Adipocyte (in vitro differentiated cells): ENCODE results near the gene UVRAG.

Experiments
- DNase-seq: peaks from one replicate; pipeline ENCODE4 v3.0.0-alpha.2; 2015; ENCODE audit warnings: low read depth
- H3K27me3 ChIP-seq: replicated peaks from 2 replicates; pipeline ENCODE4 v1.7.0; 2013; ENCODE audit warnings: mild to moderate bottlenecking, low read length, moderate library complexity; ENCODE audit not compliant: control insufficient read depth, insufficient read depth
- H3K36me3 ChIP-seq: 2 replicates; pipeline ENCODE4 v1.7.0; 2013; ENCODE audit warnings: low read length, mild to moderate bottlenecking, moderate library complexity; ENCODE audit not compliant: control insufficient read depth, insufficient read depth, severe bottlenecking
- H3K4me1 ChIP-seq: 2 replicates; pipeline ENCODE4 v1.7.0; 2013; ENCODE audit warnings: mild to moderate bottlenecking, low read length, moderate library complexity; ENCODE audit not compliant: control insufficient read depth, insufficient read depth
- H3K4me3 ChIP-seq: 2 replicates; pipeline ENCODE4 v1.7.0; 2013; ENCODE audit warnings: mild to moderate bottlenecking, low read length, moderate library complexity
- H3K9ac ChIP-seq: 2 replicates; pipeline ENCODE4 v1.7.0; 2013; ENCODE audit warnings: mild to moderate bottlenecking, low read length, moderate library complexity
- H3K9me3 ChIP-seq: 2 replicates; pipeline ENCODE4 v1.7.0; 2013; ENCODE audit warnings: mild to moderate bottlenecking, low read length, moderate library complexity; ENCODE audit not compliant: control insufficient read depth

Gene UVRAG

DNA sequence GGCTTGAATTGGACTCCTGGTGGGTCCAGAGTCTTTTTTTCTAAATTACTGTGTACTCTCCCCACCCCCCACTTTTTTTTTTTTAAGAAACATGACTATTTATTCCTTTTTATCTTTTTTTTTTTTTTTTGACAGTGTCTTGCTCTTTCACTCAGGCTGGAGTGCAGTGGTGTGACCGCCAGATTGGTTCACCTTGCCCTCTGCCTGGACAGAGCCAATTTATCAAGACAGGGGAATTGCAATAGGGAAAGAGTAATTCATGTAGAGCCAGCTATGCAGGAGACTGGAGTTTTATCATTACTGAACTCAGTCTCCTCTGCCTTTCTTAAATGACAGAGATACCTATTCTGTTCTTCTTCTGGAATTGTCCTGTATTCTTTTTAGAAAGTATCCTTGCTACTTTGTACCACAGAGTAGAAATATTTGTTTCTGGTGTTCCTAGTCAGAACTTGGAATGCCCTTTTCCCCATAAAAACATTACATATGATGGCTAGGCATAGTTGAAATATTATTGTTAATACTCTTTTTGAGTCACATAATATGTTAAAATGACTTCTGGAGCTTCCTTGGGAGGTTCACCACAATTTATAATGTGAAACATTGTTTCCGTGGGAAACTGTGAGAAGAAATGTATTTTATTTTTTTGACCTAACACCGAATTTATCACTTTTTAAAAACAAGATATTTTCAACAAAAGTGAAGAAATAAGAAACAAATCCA is 95.6 kb downstream of the UVRAG start:
- no peak for DNase-seq
- no peak overlapping the region for H3K4me3 ChIP-seq
- H3K9me3 ChIP-seq: no peaks in the 10 kb centered on the region
- H3K36me3 ChIP-seq: peaks cover 14% of the 10 kb centered on the region
- H3K27me3 ChIP-seq: no peaks in the 10 kb centered on the region
- no peak overlapping the region for H3K9ac ChIP-seq
- H3K4me1 ChIP-seq: peaks cover 7% of the 10 kb centered on the region

DNA sequence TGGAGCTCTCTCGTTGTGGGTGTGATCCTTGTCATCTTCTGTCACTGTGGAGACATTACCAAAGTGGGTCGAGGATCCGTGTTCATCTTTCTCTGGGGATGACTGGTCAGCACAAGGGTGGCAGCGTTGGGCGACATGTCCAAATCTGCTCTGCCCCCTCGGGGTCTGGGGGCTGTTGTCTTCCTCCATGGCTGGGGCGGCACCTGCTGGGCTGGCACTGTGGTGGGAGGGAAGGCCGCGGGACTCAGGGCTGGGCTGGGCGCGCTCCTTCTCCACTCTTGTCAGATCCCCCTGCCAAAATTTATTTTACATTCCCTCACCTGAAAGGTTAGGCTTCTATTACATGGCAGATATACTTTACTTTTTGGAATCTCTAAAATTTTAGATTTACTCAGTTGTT is 96.4 kb downstream of the UVRAG start:
- no peak overlapping the region for H3K9ac ChIP-seq
- no peaks in the 10 kb centered on the region for H3K27me3 ChIP-seq
- no peak overlapping the region for H3K4me3 ChIP-seq
- H3K4me1 ChIP-seq: peaks cover 7% of the 10 kb centered on the region
- no peak for DNase-seq
- H3K9me3 ChIP-seq: no peaks in the 10 kb centered on the region
- peaks cover 14% of the 10 kb centered on the region for H3K36me3 ChIP-seq

DNA sequence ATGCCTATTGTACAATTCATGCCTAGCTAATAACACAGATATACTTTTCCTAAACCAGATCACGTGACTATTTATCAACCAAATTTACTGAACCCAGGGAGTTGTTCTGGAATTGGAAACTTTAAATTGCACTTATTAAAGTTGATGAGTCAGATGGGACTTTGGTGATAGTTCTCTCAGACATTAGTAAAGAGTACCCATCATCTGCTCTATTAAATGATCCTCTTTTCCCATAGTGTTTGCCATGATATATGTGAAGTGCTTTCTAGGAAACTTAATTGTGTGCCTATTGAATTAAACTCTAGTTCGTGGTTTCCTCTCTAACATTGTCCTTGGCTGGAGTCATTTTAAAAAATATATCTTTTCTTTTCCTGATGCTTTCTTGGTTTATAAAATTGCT is 99.0 kb downstream of the UVRAG start:
- peaks cover 16% of the 10 kb centered on the region for H3K4me1 ChIP-seq
- no peak overlapping the region for H3K9ac ChIP-seq
- H3K4me3 ChIP-seq: no peak overlapping the region
- H3K36me3 ChIP-seq: peaks cover 14% of the 10 kb centered on the region
- no peaks in the 10 kb centered on the region for H3K27me3 ChIP-seq
- no peaks in the 10 kb centered on the region for H3K9me3 ChIP-seq
- DNase-seq: no peak

DNA sequence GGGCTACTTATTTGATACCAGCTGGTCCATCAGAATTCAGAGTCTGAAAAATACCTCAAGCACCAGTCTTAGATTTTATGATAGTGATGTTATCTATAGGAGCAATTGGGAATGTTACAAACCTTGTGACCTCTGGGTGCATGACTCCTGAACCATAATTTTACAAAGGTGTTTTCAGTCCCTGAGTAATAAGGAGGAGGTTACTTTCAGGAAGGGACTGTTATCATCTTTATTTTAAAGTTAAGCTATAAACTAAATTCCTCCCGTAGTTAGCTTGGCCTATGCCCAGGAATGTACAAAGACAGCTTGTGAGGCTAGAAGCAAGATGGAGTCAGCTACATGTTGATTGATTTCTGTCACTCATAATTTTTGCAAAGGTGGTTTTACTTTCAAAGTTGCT is 101.9 kb downstream of the UVRAG start:
- Histone ChIP-seq H3K9me3 (no peaks in the 10 kb centered on the region), H3K27me3 (no peaks in the 10 kb centered on the region), H3K4me3 (no peak overlapping the region), H3K9ac (no peak overlapping the region), H3K36me3 (peaks cover 14% of the 10 kb centered on the region), H3K4me1 (peaks cover 24% of the 10 kb centered on the region)
- DNase-seq: no peak

DNA sequence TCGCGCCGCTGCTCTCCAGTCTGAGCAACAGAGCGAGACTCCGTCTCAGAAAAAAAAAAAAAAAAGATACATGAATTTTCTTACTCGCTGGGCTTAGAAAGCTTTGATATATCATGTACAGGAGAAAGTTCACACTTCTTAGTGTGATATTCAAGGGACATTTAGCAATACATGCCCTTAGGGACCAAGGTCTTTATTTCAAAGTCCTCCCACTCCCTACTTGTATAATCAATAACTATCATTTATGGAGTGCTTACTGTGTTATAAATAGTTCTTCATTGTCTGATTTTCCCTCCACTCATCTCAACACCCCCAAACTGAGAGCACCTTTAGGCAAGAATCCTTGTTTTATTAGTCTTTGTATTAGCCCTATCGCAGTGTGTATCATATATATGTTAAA is 103.3 kb downstream of the UVRAG start:
- peaks cover 24% of the 10 kb centered on the region for H3K4me1 ChIP-seq

DNA sequence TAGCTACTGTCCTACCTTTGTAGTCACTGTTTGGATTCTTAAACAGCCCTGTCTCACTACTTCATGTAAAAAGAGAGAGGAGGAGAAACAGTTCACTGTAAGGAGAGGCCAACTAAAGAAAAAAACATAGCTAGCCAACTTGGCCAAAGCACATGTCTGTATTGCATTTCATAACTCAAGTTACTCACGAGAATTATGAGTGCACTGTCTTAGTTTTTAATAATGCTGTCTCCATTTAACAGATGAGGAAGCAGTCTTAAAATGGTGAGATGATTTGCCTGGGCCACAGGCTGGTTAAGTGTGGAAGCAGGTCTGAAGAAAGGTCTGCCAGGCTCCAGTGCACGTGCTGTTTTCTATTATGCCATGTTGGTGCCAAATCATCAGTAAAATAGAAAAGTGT is 104.5 kb downstream of the UVRAG start:
- Histone ChIP-seq H3K4me3 (peak overlapping the region; percentile 25), H3K9ac (peak overlapping the region; percentile 48), H3K27me3 (no peaks in the 10 kb centered on the region), H3K9me3 (no peaks in the 10 kb centered on the region), H3K4me1 (peaks cover 35% of the 10 kb centered on the region), H3K36me3 (no peaks in the 10 kb centered on the region)
- peak; percentile 42 for DNase-seq

More for the DNA sequence above, 103.3 kb downstream of the UVRAG start:
- Histone ChIP-seq H3K36me3 (peaks cover 3% of the 10 kb centered on the region), H3K4me3 (no peak overlapping the region), H3K9me3 (no peaks in the 10 kb centered on the region), H3K27me3 (no peaks in the 10 kb centered on the region), H3K9ac (no peak overlapping the region)
- DNase-seq: no peak

DNA sequence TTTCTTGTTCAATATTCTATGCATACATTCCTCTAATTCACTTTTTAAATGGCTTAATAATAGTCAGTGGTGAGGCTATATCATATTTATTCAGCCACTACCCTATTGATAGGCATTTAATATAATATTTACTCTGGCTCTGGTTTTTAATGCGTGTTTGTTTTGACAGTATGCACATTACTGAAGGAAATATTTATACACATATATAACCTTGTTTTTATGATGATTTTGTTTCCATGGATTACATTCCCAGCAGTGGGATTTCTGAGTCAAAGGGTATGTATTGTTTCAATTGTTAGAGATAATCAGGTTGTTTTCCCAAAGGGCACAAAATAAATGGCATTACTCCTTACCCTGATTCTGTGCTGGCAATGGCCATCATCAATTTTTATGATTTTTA is 105.8 kb downstream of the UVRAG start:
- H3K9ac ChIP-seq: no peak overlapping the region
- no peaks in the 10 kb centered on the region for H3K36me3 ChIP-seq
- no peak overlapping the region for H3K4me3 ChIP-seq
- peaks cover 48% of the 10 kb centered on the region for H3K4me1 ChIP-seq
- H3K27me3 ChIP-seq: no peaks in the 10 kb centered on the region
- DNase-seq: no peak
- no peaks in the 10 kb centered on the region for H3K9me3 ChIP-seq

DNA sequence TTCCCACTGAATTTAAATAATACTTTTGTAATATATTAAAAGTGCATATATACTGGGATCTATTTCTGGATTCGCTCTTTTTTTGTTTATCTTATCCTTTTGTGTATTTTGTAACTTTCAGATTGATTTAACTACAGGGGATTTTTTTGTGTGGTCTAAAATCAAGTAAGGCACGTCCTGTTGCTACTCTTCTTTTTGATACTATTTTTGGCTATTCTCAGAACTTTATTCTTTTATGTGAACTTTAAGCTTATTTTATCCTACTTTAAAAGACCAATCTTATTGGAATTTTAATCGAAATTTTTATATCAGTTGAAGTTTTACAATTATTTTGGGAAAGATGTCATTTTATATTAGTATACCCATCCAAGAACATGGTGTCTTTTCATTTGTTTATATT is 106.8 kb downstream of the UVRAG start:
- Histone ChIP-seq H3K27me3 (no peaks in the 10 kb centered on the region), H3K36me3 (no peaks in the 10 kb centered on the region), H3K4me3 (no peak overlapping the region), H3K9ac (no peak overlapping the region), H3K4me1 (peaks cover 55% of the 10 kb centered on the region), H3K9me3 (no peaks in the 10 kb centered on the region)
- DNase-seq: no peak

DNA sequence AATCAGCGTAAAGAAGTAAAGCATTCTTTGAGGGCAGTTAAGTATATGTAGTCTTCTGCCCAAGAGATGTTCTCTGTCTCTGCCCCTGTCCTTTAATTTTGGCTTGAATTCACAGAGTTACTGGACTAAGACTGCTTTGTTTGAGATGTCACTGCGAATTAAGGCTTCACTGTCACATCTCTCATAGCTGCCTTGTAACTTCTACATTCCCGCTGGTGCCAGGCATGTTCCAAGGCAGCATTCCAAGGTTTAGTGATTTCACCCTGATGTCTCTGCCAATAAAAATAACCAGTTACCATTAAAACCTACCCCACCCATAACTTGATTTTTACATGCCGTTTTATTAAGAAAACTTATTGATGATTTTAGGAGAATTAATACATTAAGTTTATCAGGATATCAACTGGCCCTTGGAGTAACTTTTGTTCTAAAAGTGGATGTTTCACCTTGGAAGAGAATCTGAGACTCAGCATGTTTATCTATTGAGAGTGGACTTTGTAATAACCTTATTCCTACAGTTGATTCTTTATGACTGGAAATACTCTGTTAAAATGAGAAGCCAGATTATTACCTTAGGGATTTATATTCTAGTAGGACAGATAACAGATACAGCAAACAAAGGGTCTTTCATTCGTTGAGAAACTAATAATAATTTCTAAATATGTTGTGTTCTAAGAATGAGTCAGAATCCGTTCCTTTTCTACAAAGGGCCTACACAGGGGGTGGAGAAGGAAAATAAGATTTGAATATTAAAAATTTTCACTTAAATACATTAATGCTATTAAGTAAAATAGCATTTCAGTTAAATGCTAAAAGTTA is 110.2 kb downstream of the UVRAG start:
- Histone ChIP-seq H3K9ac (peak overlapping the region; percentile 22), H3K27me3 (no peaks in the 10 kb centered on the region), H3K9me3 (no peaks in the 10 kb centered on the region), H3K4me1 (peaks cover 35% of the 10 kb centered on the region), H3K36me3 (no peaks in the 10 kb centered on the region), H3K4me3 (peak overlapping the region; percentile 52)
- peak; percentile 59 for DNase-seq

DNA sequence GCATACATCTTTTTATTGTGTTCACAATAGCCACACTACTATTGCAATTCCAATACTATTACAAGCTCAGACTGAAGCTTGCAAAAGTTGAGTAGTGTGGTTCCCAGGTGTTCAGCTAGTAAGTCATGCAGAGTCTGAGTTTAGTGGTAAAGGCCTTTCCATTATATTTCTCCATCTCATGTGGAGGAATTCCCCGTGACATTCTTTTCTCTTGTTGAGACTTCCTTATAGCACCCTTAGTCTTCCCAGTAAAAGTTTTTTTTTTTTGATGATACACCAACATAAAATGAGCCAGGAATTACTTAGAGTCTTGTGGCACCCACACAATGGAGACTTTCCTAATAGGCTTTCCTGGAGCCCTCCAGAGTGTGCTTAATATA is 110.8 kb downstream of the UVRAG start:
- Histone ChIP-seq H3K27me3 (no peaks in the 10 kb centered on the region), H3K4me3 (no peak overlapping the region), H3K36me3 (no peaks in the 10 kb centered on the region), H3K9me3 (no peaks in the 10 kb centered on the region), H3K9ac (no peak overlapping the region), H3K4me1 (peaks cover 31% of the 10 kb centered on the region)
- no peak for DNase-seq

DNA sequence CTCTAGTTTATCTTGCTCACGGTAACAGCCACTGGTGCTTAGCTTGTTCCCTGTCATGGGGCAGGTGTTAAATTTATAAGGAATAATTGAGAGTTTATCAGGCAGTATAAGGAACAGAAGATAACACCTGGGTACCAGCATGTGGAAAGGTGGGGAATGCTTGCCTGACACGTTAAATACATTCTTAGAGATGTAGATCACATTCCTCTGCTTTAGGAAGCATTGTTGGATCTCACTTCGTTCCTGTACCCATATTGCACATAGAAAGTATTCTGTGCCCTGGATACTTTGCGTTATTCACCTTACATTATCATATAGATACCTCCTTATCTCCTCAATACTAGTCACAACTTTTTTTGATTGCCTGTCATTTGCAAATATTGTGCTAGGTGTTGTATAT is 114.7 kb downstream of the UVRAG start:
- Histone ChIP-seq H3K9me3 (no peaks in the 10 kb centered on the region), H3K27me3 (no peaks in the 10 kb centered on the region), H3K4me3 (no peak overlapping the region), H3K4me1 (peaks cover 19% of the 10 kb centered on the region), H3K9ac (no peak overlapping the region), H3K36me3 (no peaks in the 10 kb centered on the region)
- DNase-seq: no peak
